COLO668 (cell line): ENCODE results near the gene VARS2.
"Not testable (repeated sequence)": the region's sequence is repeated elsewhere in the genome, so short reads cannot be mapped to it uniquely, and the experiment has no call there.

Experiments
- DNase-seq: peaks from one replicate; lab custom pipeline; 2025; ENCODE audit not compliant: unreplicated experiment; lab: John Stamatoyannopoulos, UW

VARS2 gene

GRCh38 chr6:30960907-30961673 lies 47.1 kb downstream of the VARS2 start:
- no peak for DNase-seq

DNA sequence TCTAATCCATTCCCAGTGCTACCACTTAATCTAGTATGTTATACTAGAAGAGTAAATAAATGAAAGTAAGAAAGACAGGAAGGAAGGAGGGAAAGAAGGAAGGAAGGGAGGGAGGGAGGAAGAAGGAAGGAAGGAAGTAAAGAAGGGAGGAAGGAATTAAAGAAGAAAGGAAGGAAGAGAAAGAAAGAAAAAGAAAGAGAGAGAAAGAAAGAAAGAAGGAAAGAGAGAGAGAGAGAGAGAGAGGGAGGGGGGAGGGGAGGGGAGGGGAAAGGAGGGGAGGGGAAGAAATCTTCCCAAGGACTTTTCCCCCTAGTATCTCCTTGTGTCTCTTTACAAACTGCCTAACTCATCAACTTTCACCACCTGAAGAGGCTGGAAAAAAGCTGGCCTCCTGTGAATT lies 48.7 kb downstream of the VARS2 start:
- no peak for DNase-seq

GRCh38 chr6:30963641-30964040 lies 49.6 kb downstream of the VARS2 start:
- no peak for DNase-seq

DNA sequence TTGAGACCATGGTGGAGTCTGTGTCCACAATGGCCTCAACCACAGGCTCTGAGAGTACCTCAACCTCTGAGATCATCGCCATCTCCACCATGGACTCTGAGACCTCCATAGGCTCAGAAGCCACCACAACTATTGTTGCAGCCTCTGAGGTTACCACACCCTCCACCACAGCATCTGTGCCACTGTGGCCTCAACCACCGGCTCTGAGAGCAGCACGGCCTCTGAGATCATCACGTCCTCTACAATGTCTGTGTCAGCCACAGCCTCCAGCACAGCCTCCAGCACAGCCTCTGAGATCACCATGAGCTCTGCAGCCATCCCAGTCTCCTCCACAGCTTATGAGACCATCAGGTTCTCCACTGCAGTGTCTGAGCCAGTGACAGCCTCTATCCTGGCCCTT lies 50.0 kb downstream of the VARS2 start:
- DNase-seq = no peak

GRCh38 chr6:30965140-30965601 lies 51.1 kb downstream of the VARS2 start:
- no peak for DNase-seq

GRCh38 chr6:30966154-30966553 lies 52.1 kb downstream of the VARS2 start:
- DNase-seq = no peak

GRCh38 chr6:30969171-30969570 lies 55.1 kb downstream of the VARS2 start:
- not testable (repeated sequence) for DNase-seq

GRCh38 chr6:30970946-30971345 lies 56.9 kb downstream of the VARS2 start:
- DNase-seq = no peak

- DNase-seq = no peak
Measured at GRCh38 chr6:30972816-30973215, 58.8 kb downstream of the VARS2 start.

DNA sequence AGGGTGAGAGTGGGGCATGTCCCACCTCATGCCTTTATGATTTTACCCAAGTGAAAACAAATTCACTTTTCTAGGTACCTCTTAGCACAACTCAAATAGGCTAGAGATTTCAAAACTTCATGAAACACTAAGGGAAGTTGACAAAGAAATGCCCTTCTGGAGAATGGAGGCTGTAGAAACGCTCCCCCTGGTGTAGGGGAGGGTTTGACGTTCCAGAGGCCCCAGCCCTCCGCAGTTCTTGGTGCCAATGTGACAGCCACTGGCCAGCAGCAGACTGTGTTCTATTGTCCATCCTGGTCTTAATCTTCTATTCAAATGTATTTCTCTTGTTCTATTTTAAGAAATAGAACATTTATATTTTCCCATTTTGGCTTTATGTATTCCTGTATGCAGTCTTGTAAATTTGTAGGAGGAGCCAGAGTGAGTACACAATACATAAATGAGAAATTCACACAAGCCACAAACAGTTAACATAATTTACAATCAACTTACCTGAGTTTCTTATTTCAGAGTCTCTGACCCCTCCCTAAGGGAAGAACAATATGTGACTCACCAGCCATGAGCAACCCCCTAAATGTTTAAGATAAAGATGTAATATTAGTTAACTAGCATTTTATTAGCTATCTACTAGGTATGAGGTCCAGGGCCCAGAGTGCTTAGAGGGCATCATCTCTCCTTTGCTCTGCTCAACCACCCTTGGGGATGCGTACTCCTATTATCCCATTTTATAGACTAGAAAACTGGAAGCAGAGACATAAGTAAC lies 60.6 kb downstream of the VARS2 start:
- DNase-seq = no peak
